ENCODE data around the gene LAMC2. TPM values are rescaled to one million over a fixed set of nuclear protein-coding genes. Genes with fewer than 3 reads are reported as not detected.
"Not testable (repeated sequence)": the region's sequence is repeated elsewhere in the genome, so short reads cannot be mapped to it uniquely, and the experiment has no call there.

The LAMC2 gene
- total RNA-seq, 1 experiment from 2014 or later = 884 TPM

DNA sequence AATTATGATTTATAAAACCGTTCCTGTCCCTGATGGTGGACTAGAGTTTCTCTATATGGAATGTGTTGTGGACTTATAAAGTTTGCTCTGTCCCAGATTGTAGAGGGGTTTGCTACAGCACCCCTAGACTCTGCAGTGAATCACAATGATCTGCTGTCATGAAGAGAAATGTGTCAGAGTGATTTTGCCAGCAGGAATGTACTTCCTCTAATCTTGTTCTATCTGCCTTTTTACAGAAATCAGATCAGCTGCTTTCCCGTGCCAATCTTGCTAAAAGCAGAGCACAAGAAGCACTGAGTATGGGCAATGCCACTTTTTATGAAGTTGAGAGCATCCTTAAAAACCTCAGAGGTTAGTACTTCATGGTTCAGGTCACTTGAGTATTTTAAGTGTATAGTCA lies 52.0 kb downstream of the LAMC2 start:
- H3K36me3 Mint-ChIP-seq (ENCODE audit: insufficient read depth, unreplicated experiment) = peaks cover 99% of the 10 kb centered on the region
- no peak overlapping the region for H3K4me3 Mint-ChIP-seq (ENCODE audit: unreplicated experiment)
- peaks cover 37% of the 10 kb centered on the region for H3K4me1 Mint-ChIP-seq (ENCODE audit: insufficient read depth, unreplicated experiment)
- TF ChIP-seq, protein P1, sequence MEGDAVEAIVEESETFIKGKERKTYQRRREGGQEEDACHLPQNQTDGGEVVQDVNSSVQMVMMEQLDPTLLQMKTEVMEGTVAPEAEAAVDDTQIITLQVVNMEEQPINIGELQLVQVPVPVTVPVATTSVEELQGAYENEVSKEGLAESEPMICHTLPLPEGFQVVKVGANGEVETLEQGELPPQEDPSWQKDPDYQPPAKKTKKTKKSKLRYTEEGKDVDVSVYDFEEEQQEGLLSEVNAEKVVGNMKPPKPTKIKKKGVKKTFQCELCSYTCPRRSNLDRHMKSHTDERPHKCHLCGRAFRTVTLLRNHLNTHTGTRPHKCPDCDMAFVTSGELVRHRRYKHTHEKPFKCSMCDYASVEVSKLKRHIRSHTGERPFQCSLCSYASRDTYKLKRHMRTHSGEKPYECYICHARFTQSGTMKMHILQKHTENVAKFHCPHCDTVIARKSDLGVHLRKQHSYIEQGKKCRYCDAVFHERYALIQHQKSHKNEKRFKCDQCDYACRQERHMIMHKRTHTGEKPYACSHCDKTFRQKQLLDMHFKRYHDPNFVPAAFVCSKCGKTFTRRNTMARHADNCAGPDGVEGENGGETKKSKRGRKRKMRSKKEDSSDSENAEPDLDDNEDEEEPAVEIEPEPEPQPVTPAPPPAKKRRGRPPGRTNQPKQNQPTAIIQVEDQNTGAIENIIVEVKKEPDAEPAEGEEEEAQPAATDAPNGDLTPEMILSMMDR (IDR thresholded peaks at IDR 0.05; ENCODE audit: unreplicated experiment) = no peak
- ChIA-PET CTCF (interaction anchor here (0.8 to 1.2 kb wide), 4 partner anchors 44 to 275 kb away, joined by 3 to 7 read pairs (median 4); partner anchors contain the start of gene LAMC2), POLR2A (interaction anchor here (0.7 to 2.3 kb wide), 8 partner anchors 23 to 271 kb away, joined by 3 to 13 read pairs (median 3); no protein-coding TSS in a partner anchor)
- BruUV-seq (replicated peaks) = no TSS peak
- intact Hi-C loops (cut with micrococcal nuclease) = no loop called here
- H3K9me3 Mint-ChIP-seq (ENCODE audit: unreplicated experiment) = no peaks in the 10 kb centered on the region
- H3K27ac Mint-ChIP-seq (ENCODE audit: low read depth, unreplicated experiment) = peak overlapping the region; percentile 86
- H3K27me3 Mint-ChIP-seq (ENCODE audit: insufficient read depth, unreplicated experiment) = no peaks in the 10 kb centered on the region
- DNase-seq (ENCODE audit: unreplicated experiment) = no peak

DNA sequence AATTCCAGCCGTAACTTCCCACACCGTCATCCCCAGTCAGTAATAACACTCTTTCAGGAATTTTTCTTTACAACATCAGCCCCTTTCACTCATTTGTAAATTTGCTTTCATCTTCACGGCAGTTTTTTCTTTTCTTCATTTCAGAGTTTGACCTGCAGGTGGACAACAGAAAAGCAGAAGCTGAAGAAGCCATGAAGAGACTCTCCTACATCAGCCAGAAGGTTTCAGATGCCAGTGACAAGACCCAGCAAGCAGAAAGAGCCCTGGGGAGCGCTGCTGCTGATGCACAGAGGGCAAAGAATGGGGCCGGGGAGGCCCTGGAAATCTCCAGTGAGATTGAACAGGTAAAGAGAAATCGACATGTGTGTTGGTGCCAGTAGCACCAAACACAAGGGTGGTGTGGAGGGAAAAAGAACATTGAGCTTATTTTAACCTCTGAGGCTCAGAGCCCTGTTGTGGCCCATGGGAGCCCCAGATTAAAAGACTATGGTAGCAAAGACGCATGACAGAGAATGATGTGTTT lies 53.2 kb downstream of the LAMC2 start:
- Mint-ChIP-seq H3K27ac (ENCODE audit: low read depth, unreplicated experiment) (peak overlapping the region; percentile 86), H3K4me3 (ENCODE audit: unreplicated experiment) (no peak overlapping the region), H3K9me3 (ENCODE audit: unreplicated experiment) (no peaks in the 10 kb centered on the region), H3K27me3 (ENCODE audit: insufficient read depth, unreplicated experiment) (no peaks in the 10 kb centered on the region), H3K4me1 (ENCODE audit: insufficient read depth, unreplicated experiment) (peaks cover 36% of the 10 kb centered on the region), H3K36me3 (ENCODE audit: insufficient read depth, unreplicated experiment) (peaks cover 91% of the 10 kb centered on the region)
- DNase-seq (ENCODE audit: unreplicated experiment) = no peak
- no TSS peak for BruUV-seq (replicated peaks)
- CTCF ChIA-PET = interaction anchor here (0.5 to 1.3 kb wide), 6 partner anchors 21 to 1478 kb away, joined by 3 to 5 read pairs (median 4); no protein-coding TSS in a partner anchor
- POLR2A ChIA-PET = interaction anchor here (2.3 kb wide), 1 partner anchor 40 kb away, joined by 13 read pairs; no protein-coding TSS in a partner anchor
- intact Hi-C loops (cut with micrococcal nuclease) = no loop called here
- TF ChIP-seq, protein P1 (IDR thresholded peaks at IDR 0.05; ENCODE audit: unreplicated experiment) = no peak

DNA sequence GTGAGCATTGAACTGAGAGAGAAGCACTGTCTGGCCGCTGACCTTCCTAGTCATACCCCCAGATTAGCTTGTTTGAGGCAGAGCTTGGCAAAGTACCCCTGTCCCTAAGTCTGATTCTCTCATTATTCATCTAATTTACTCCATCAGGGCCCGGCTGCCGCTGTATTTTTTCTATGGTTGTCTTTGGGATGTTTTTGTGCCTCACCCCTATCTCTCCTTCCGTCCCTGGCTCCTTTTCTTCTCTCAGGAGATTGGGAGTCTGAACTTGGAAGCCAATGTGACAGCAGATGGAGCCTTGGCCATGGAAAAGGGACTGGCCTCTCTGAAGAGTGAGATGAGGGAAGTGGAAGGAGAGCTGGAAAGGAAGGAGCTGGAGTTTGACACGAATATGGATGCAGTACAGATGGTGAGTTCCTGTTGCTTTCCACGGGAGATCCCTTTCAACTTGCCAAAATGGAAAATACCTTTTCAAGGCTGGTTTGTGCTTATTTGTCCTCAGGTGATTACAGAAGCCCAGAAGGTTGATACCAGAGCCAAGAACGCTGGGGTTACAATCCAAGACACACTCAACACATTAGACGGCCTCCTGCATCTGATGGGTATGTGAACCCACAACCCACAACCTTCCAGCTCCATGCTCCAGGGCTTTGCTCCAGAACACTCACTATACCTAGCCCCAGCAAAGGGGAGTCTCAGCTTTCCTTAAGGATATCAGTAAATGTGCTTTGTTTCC lies 53.9 kb downstream of the LAMC2 start:
- Mint-ChIP-seq H3K27ac (ENCODE audit: low read depth, unreplicated experiment) (peak overlapping the region; percentile 86), H3K4me3 (ENCODE audit: unreplicated experiment) (no peak overlapping the region), H3K9me3 (ENCODE audit: unreplicated experiment) (no peaks in the 10 kb centered on the region), H3K27me3 (ENCODE audit: insufficient read depth, unreplicated experiment) (no peaks in the 10 kb centered on the region), H3K36me3 (ENCODE audit: insufficient read depth, unreplicated experiment) (peaks cover 91% of the 10 kb centered on the region), H3K4me1 (ENCODE audit: insufficient read depth, unreplicated experiment) (peaks cover 30% of the 10 kb centered on the region)
- TSS peak; percentile 3 for BruUV-seq (replicated peaks)
- CTCF ChIA-PET = interaction anchor here (0.5 to 1.4 kb wide), 6 partner anchors 22 to 137 kb away, joined by 3 to 5 read pairs (median 4); no protein-coding TSS in a partner anchor
- TF ChIP-seq, protein P1 (IDR thresholded peaks at IDR 0.05; ENCODE audit: unreplicated experiment) = no peak
- no peak for DNase-seq (ENCODE audit: unreplicated experiment)
- intact Hi-C loops (cut with micrococcal nuclease) = no loop called here
- POLR2A ChIA-PET = no interaction called here

DNA sequence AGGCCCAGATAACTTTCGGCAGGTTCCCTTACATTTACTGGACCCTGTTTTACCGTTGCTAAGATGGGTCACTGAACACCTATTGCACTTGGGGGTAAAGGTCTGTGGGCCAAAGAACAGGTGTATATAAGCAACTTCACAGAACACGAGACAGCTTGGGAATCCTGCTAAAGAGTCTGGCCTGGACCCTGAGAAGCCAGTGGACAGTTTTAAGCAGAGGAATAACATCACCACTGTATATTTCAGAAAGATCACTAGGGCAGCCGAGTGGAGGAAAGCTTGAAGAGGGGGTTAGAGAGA lies 54.4 kb downstream of the LAMC2 start:
- Mint-ChIP-seq H3K27ac (ENCODE audit: low read depth, unreplicated experiment) (peak overlapping the region; percentile 86), H3K36me3 (ENCODE audit: insufficient read depth, unreplicated experiment) (peaks cover 91% of the 10 kb centered on the region), H3K4me1 (ENCODE audit: insufficient read depth, unreplicated experiment) (peaks cover 28% of the 10 kb centered on the region), H3K27me3 (ENCODE audit: insufficient read depth, unreplicated experiment) (no peaks in the 10 kb centered on the region), H3K9me3 (ENCODE audit: unreplicated experiment) (no peaks in the 10 kb centered on the region), H3K4me3 (ENCODE audit: unreplicated experiment) (no peak overlapping the region)
- no peak for DNase-seq (ENCODE audit: unreplicated experiment)
- no TSS peak for BruUV-seq (replicated peaks)
- TF ChIP-seq, protein P1 (IDR thresholded peaks at IDR 0.05; ENCODE audit: unreplicated experiment) = no peak
- CTCF ChIA-PET = interaction anchor here (0.6 to 1.4 kb wide), 4 partner anchors 26 to 137 kb away, joined by 3 to 5 read pairs (median 4); no protein-coding TSS in a partner anchor
- POLR2A ChIA-PET = no interaction called here
- intact Hi-C loops (cut with micrococcal nuclease) = no loop called here

DNA sequence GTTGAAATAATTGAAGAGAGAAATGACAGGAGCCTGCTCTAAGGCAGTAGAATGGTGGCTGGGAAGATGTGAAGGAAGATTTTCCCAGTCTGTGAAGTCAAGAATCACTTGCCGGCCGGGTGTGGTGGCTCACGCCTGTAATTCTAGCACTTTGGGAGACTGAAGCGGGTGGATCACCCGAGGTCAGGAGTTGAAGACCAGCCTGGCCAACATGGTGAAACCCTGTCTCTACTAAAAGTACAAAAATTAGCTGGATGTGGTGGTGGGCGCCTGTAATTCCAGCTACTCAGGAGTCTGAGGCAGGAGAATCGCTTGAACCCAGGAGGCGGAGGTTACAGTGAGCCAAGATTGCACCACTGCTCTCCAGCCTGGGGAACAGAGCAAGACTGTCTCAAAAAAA lies 54.8 kb downstream of the LAMC2 start:
- H3K27me3 Mint-ChIP-seq (ENCODE audit: insufficient read depth, unreplicated experiment); BruUV-seq (replicated peaks); H3K4me3 Mint-ChIP-seq (ENCODE audit: unreplicated experiment); intact Hi-C loops (cut with micrococcal nuclease); DNase-seq (ENCODE audit: unreplicated experiment); H3K9me3 Mint-ChIP-seq (ENCODE audit: unreplicated experiment): not testable (repeated sequence)
- Mint-ChIP-seq H3K4me1 (ENCODE audit: insufficient read depth, unreplicated experiment) (peaks cover 26% of the 10 kb centered on the region), H3K27ac (ENCODE audit: low read depth, unreplicated experiment) (peak overlapping the region; percentile 86), H3K36me3 (ENCODE audit: insufficient read depth, unreplicated experiment) (peaks cover 90% of the 10 kb centered on the region)
- CTCF ChIA-PET = interaction anchor here (0.6 to 1.4 kb wide), 5 partner anchors 26 to 77 kb away, joined by 3 to 5 read pairs (median 4); no protein-coding TSS in a partner anchor
- POLR2A ChIA-PET = interaction anchor here (0.7 kb wide), 1 partner anchor 35 kb away, joined by 3 read pairs; no protein-coding TSS in a partner anchor

All from MCF 10A (cell line).